H1 (cell line): ENCODE results near the gene ADAMTS1. TPM values are rescaled to one million over a fixed set of nuclear protein-coding genes. Genes with fewer than 3 reads are reported as not detected.

Experiments used
- CTCF ChIA-PET: fragments of 300-600 bp; sonication (Branson Sonifier 250); formaldehyde crosslinking; loops from one replicate; lab custom pipeline; 2021; ENCODE audit not compliant: partially characterized antibody; lab: Charles Lee
- POLR2A ChIA-PET: fragments of 300-600 bp; sonication (Branson Sonifier 250); formaldehyde crosslinking; loops from one replicate; lab custom pipeline; 2021; ENCODE audit warnings: inconsistent platforms; ENCODE audit not compliant: partially characterized antibody; lab: Charles Lee
- DNase-seq, 2 experiments: peaks; one replicate each; pipeline versions ENCODE4 v3.0.0 to v3.0.0-alpha.2; 2010 to 2022; ENCODE audit warnings: low spot score in 2 of 2, low read depth in 1 of 2, mixed read lengths in 1 of 2
- FAIRE-seq: peaks from 2 replicates; lab custom pipeline; 2011; peaks lifted over from hg19 to GRCh38; lab: Jason Lieb, UNC
- H2AFZ ChIP-seq: 2 replicates; pipeline ENCODE4 v1.8.1; 2012; ENCODE audit warnings: low read length, inconsistent platforms
- H2AK5ac ChIP-seq: 2 replicates; pipeline ENCODE4 v1.6.1; 2013; ENCODE audit warnings: low read depth, low read length
- H2BK120ac ChIP-seq: replicated peaks from 2 replicates; pipeline ENCODE3; 2013; ENCODE audit warnings: low read depth, low read length, inconsistent platforms
- H2BK12ac ChIP-seq: 2 replicates; pipeline ENCODE4 v1.6.1; 2013; ENCODE audit warnings: low read depth, low read length
- H2BK15ac ChIP-seq: 2 replicates; pipeline ENCODE4 v1.6.1; 2013; ENCODE audit warnings: low read length
- H2BK20ac ChIP-seq: 2 replicates; pipeline ENCODE4 v1.6.1; 2013; ENCODE audit warnings: low read length
- H2BK5ac ChIP-seq: 2 replicates; pipeline ENCODE4 v1.6.1; 2013; ENCODE audit warnings: low read depth, low read length
- H3K14ac ChIP-seq: 2 replicates; pipeline ENCODE4 v1.6.1; 2013; ENCODE audit warnings: inconsistent platforms; ENCODE audit not compliant: insufficient read length
- H3K18ac ChIP-seq: 2 replicates; pipeline ENCODE4 v1.6.1; 2013; ENCODE audit warnings: low read length; ENCODE audit errors: extremely low read depth
- H3K23ac ChIP-seq: 2 replicates; pipeline ENCODE4 v1.6.1; 2013; ENCODE audit warnings: inconsistent platforms; ENCODE audit not compliant: insufficient read length
- H3K23me2 ChIP-seq: 2 replicates; pipeline ENCODE4 v1.6.1; 2013; ENCODE audit warnings: low read depth, low read length
- H3K27ac ChIP-seq: 2 replicates; pipeline ENCODE4 v1.6.1; 2011; ENCODE audit warnings: low read depth, low read length, inconsistent platforms
- H3K27me3 ChIP-seq, 4 experiments: replicated peaks in 1 of 4; 1 replicate in 1 of 4; 2 replicates in 3 of 4; pipeline versions ENCODE4 v1.6.1 to v1.8.1; 2011 to 2013; ENCODE audit warnings: low read length in 3 of 4, mild to moderate bottlenecking in 3 of 4, inconsistent platforms in 2 of 4, mixed read lengths in 2 of 4, moderate library complexity in 1 of 4; ENCODE audit not compliant: control insufficient read depth in 3 of 4, insufficient read depth in 3 of 4; ENCODE audit errors: extremely low read depth in 1 of 4
- H3K36me3 ChIP-seq, 4 experiments: 2 replicates each; pipeline versions ENCODE4 v1.6.1 to v1.8.1; 2011 to 2013; ENCODE audit warnings: mild to moderate bottlenecking in 4 of 4, low read length in 3 of 4, moderate library complexity in 2 of 4, control low read depth in 1 of 4, inconsistent platforms in 1 of 4; ENCODE audit not compliant: insufficient read depth in 4 of 4, control insufficient read depth in 2 of 4
- H3K4ac ChIP-seq: replicated peaks from 2 replicates; pipeline ENCODE3; 2013; ENCODE audit warnings: low read length, low read depth, mixed read lengths, inconsistent platforms; ENCODE audit not compliant: insufficient read length
- H3K4me1 ChIP-seq, 4 experiments: replicated peaks in 1 of 4; 1 replicate in 1 of 4; 2 replicates in 3 of 4; pipeline versions ENCODE4 v1.6.1 to v1.8.1; 2011 to 2013; ENCODE audit warnings: low read length in 3 of 4, inconsistent platforms in 2 of 4, mixed read lengths in 1 of 4; ENCODE audit not compliant: insufficient read depth in 4 of 4, control insufficient read depth in 3 of 4
- H3K4me2 ChIP-seq, 2 experiments: 2 replicates each; pipeline versions ENCODE4 v1.6.1 to v1.8.1; 2011 to 2013; ENCODE audit warnings: low read depth in 2 of 2, low read length in 2 of 2, control low read depth in 1 of 2, inconsistent platforms in 1 of 2, mild to moderate bottlenecking in 1 of 2; ENCODE audit not compliant: insufficient read depth in 1 of 2
- H3K4me3 ChIP-seq, 4 experiments: fragments of 200-600, 300-600 bp in 1 of 4; sonication (generic), shearing (Covaris generic), sonication (Bioruptor Twin) in 1 of 4; 2 replicates each; pipeline versions ENCODE4 v1.5.1 to v1.8.1; 2011 to 2016; ENCODE audit warnings: low read length in 4 of 4, low read depth in 3 of 4, control low read depth in 2 of 4, inconsistent platforms in 2 of 4, mild to moderate bottlenecking in 2 of 4, mixed read lengths in 1 of 4, moderate library complexity in 1 of 4; ENCODE audit not compliant: insufficient read depth in 2 of 4; ENCODE audit errors: extremely low read depth in 1 of 4
- H3K56ac ChIP-seq: replicated peaks from 2 replicates; pipeline ENCODE3; 2013; ENCODE audit warnings: low read depth, mild to moderate bottlenecking, mixed read lengths, low read length, inconsistent platforms; ENCODE audit not compliant: insufficient read length
- H3K79me1 ChIP-seq: 2 replicates; pipeline ENCODE4 v1.6.1; 2013; ENCODE audit warnings: low read depth, low read length, control low read depth
- H3K79me2 ChIP-seq, 2 experiments: 2 replicates each; pipeline versions ENCODE4 v1.6.1 to v1.8.1; 2012 to 2013; ENCODE audit warnings: low read length in 2 of 2, mild to moderate bottlenecking in 2 of 2, inconsistent platforms in 1 of 2; ENCODE audit not compliant: insufficient read depth in 2 of 2, control insufficient read depth in 1 of 2
- H3K9ac ChIP-seq, 4 experiments: replicated peaks in 1 of 4; 1 replicate in 1 of 4; 2 replicates in 3 of 4; pipeline versions ENCODE4 v1.6.1 to v1.8.1; 2011 to 2013; ENCODE audit warnings: low read depth in 3 of 4, low read length in 3 of 4, control low read depth in 2 of 4, mild to moderate bottlenecking in 2 of 4, moderate library complexity in 2 of 4, inconsistent platforms in 1 of 4; ENCODE audit errors: extremely low read depth in 1 of 4
- H3K9me3 ChIP-seq, 2 experiments: 2 replicates each; pipeline versions ENCODE4 v1.6.1 to v1.8.1; 2012 to 2013; ENCODE audit warnings: mild to moderate bottlenecking in 2 of 2, moderate library complexity in 2 of 2, control low read depth in 1 of 2, inconsistent platforms in 1 of 2, low read depth in 1 of 2, low read length in 1 of 2, mixed read lengths in 1 of 2; ENCODE audit not compliant: insufficient read depth in 2 of 2
- H4K20me1 ChIP-seq, 2 experiments: replicated peaks in 1 of 2; 2 replicates each; pipeline versions ENCODE3 to v1.8.1; 2011 to 2013; ENCODE audit warnings: inconsistent platforms in 2 of 2, low read length in 2 of 2, mild to moderate bottlenecking in 1 of 2; ENCODE audit not compliant: insufficient read depth in 2 of 2, control insufficient read depth in 1 of 2
- H4K5ac ChIP-seq: 2 replicates; pipeline ENCODE4 v1.6.1; 2013; ENCODE audit warnings: low read length, low read depth, mixed read lengths, inconsistent platforms; ENCODE audit not compliant: insufficient read length
- H4K8ac ChIP-seq: 2 replicates; pipeline ENCODE4 v1.8.0; 2013; ENCODE audit warnings: mild to moderate bottlenecking, moderate library complexity, low read length, inconsistent platforms; ENCODE audit not compliant: insufficient read depth; ENCODE audit errors: extremely low read depth
- H4K91ac ChIP-seq: replicated peaks from 2 replicates; pipeline ENCODE3; 2013; ENCODE audit warnings: low read length, mixed read lengths, inconsistent platforms; ENCODE audit not compliant: insufficient read length
- CHD2 ChIP-seq: IDR thresholded peaks from 2 replicates; pipeline ENCODE4 v1.6.1; 2012; ENCODE audit warnings: low read length, improper control_type of control experiment
- CREB1 ChIP-seq: IDR thresholded peaks from 2 replicates; pipeline ENCODE4 v1.6.1; 2012; ENCODE audit warnings: inconsistent platforms
- E2F6 ChIP-seq: IDR thresholded peaks from 2 replicates; pipeline ENCODE4 v1.6.1; 2012; ENCODE audit warnings: inconsistent platforms
- JUN ChIP-seq: IDR thresholded peaks from 2 replicates; pipeline ENCODE4 v1.6.1; 2011; ENCODE audit warnings: low read depth, mild to moderate bottlenecking, improper control_type of control experiment, low read length
- KDM1A ChIP-seq: fragments of 200-600, 300-600 bp; sonication (generic); IDR thresholded peaks from 2 replicates; pipeline ENCODE4 v1.7.1; 2016; ENCODE audit warnings: mild to moderate bottlenecking, low read length, borderline replicate concordance
- POLR2AphosphoS5 ChIP-seq: IDR thresholded peaks from 2 replicates; pipeline ENCODE4 v1.6.1; 2011; ENCODE audit warnings: low read depth, low read length
- RAD21 ChIP-seq, 2 experiments: IDR thresholded peaks in 1 of 2; conservative IDR thresholded peaks in 1 of 2; 2 replicates each; pipeline ENCODE4 v1.6.1; 2011; ENCODE audit warnings: low read depth in 2 of 2, low read length in 2 of 2, improper control_type of control experiment in 1 of 2, inconsistent platforms in 1 of 2, mild to moderate bottlenecking in 1 of 2, moderate library complexity in 1 of 2
- SIN3A ChIP-seq, 2 experiments: IDR thresholded peaks in 1 of 2; conservative IDR thresholded peaks in 1 of 2; 2 replicates each; pipeline ENCODE4 v1.6.1; 2011 to 2012; ENCODE audit warnings: low read length in 2 of 2, improper control_type of control experiment in 1 of 2, low read depth in 1 of 2, mild to moderate bottlenecking in 1 of 2
- SIX5 ChIP-seq: IDR thresholded peaks from 2 replicates; pipeline ENCODE4 v1.6.1; 2011; ENCODE audit warnings: mild to moderate bottlenecking, low read depth, low read length
- TBP ChIP-seq: IDR thresholded peaks from 2 replicates; pipeline ENCODE4 v1.6.1; 2011; ENCODE audit warnings: low read depth, low read length, improper control_type of control experiment
- TCF12 ChIP-seq: IDR thresholded peaks from 2 replicates; pipeline ENCODE4 v1.6.1; 2011; ENCODE audit warnings: low read depth, mild to moderate bottlenecking, low read length
- WGBS, 2 experiments: shearing (Covaris generic) in 1 of 2; methylation state at CpG; one replicate each; pipeline versions ENCODE4 v1.1.6 to v1.1.7; 2013 to 2015; ENCODE audit warnings: low lambda C conversion rate in 2 of 2, mixed read lengths in 2 of 2, inconsistent platforms in 1 of 2, low coverage in 1 of 2, missing lambda C conversion rate in 1 of 2; ENCODE audit not compliant: insufficient replicate concordance in 2 of 2, insufficient coverage in 1 of 2, insufficient read length in 1 of 2; ENCODE audit errors: extremely low coverage in 1 of 2, missing lambda C conversion rate in 1 of 2; 5-methylcytosine and 5-hydroxymethylcytosine counted together
- polyA plus RNA-seq, 7 experiments: library from polyadenylated mRNA; depleted of rRNA in 3 of 7; stranded (reverse) in 5 of 7; unstranded in 2 of 7; fragments of >200 nt in 5 of 7; fragments of 200-250 nt in 2 of 7; gene quantifications; 1 replicate in 5 of 7; 2 replicates in 1 of 7; 4 replicates in 1 of 7; pipeline versions ENCODE4 v1.2.1 to v1.2.3, GENCODE V29; 2011 to 2013; ENCODE audit warnings: missing spikeins in 2 of 7, mixed read lengths in 2 of 7
- total RNA-seq: library from RNA; stranded (reverse); fragmentation: NEBNext Ultra II Directional; extraction: Animal tissue kit (Norgen Biotek cat#: 25700); gene quantifications from 2 replicates; pipeline ENCODE4 v1.2.1, GENCODE V29; 2021
- TF ChIP-seq, protein P1 (sequence below): IDR thresholded peaks from 2 replicates; pipeline ENCODE4 v1.6.1; 2011; ENCODE audit warnings: low read length, improper control_type of control experiment

The ADAMTS1 gene
- total and polyA plus RNA-seq, 2 of the 8 experiments (the other 6 are each of a cell fraction or from before 2014, with no cell fraction given): 10.7 to 22.4 TPM

- no peak overlapping the region for H2BK12ac ChIP-seq
- 83% methylated on average over 3 of the region's 3 CpGs; no CpG with 5 or more reads in 1 of the 2 experiments for WGBS, 2 experiments
- no peak for FAIRE-seq
- no peak overlapping the region for H2BK15ac ChIP-seq
- H3K9ac ChIP-seq: no peak overlapping the region
- no peak overlapping the region for H3K27ac ChIP-seq
- peak overlapping the region; percentile 6 for H3K4ac ChIP-seq
- no peak overlapping the region for H4K91ac ChIP-seq
- H3K4me1 ChIP-seq: no peaks in the 10 kb centered on the region
- H3K4me3 ChIP-seq: no peak overlapping the region
- H3K56ac ChIP-seq: no peak overlapping the region
- H3K79me1 ChIP-seq: no peaks in the 10 kb centered on the region
- DNase-seq: no peak
- ChIA-PET CTCF (interaction anchor here (1.6 kb wide), 1 partner anchor 14 kb away, joined by 6 read pairs; no protein-coding TSS in a partner anchor), POLR2A (no interaction called here)
- H3K79me2 ChIP-seq: no peaks in the 10 kb centered on the region
- no peak overlapping the region for H3K14ac ChIP-seq
- no peak overlapping the region for H2BK120ac ChIP-seq
- H2AK5ac ChIP-seq: no peak overlapping the region
- no peak overlapping the region for H4K5ac ChIP-seq
- no peaks in the 10 kb centered on the region for H3K36me3 ChIP-seq
- H3K4me2 ChIP-seq: no peak overlapping the region
- H2AFZ ChIP-seq: no peak overlapping the region
- no peak overlapping the region for H2BK5ac ChIP-seq
- no peaks in the 10 kb centered on the region; a peak in 1 of 4 replicates for H3K9me3 ChIP-seq
- no peaks in the 10 kb centered on the region for H3K23me2 ChIP-seq
- no peak overlapping the region for H3K23ac ChIP-seq
- no peak overlapping the region for H2BK20ac ChIP-seq
- no peaks in the 10 kb centered on the region for H3K27me3 ChIP-seq
- H4K20me1 ChIP-seq: no peaks in the 10 kb centered on the region
- no peak overlapping the region for H4K8ac ChIP-seq
- no peak for TF ChIP-seq CHD2
- no peak for TF ChIP-seq E2F6
- TF ChIP-seq RAD21 (IDR thresholded peaks at IDR 0.05 in 1 of 2, conservative IDR thresholded peaks at IDR 0.05 in 1 of 2; ENCODE audit: low read depth in 2 of 2, low read length in 2 of 2): no peak
- no peak for TF ChIP-seq CREB1
- TF ChIP-seq KDM1A: no peak
- no peak for TF ChIP-seq SIN3A (conservative IDR thresholded peaks at IDR 0.05 in 1 of 2, IDR thresholded peaks at IDR 0.05 in 1 of 2; ENCODE audit: low read depth in 1 of 2, low read length in 2 of 2)
- TF ChIP-seq POLR2AphosphoS5: no peak
- TF ChIP-seq TBP: no peak
- TF ChIP-seq JUN: no peak
- no peak for TF ChIP-seq SIX5
- no peak for TF ChIP-seq TCF12
- TF ChIP-seq, protein P1, sequence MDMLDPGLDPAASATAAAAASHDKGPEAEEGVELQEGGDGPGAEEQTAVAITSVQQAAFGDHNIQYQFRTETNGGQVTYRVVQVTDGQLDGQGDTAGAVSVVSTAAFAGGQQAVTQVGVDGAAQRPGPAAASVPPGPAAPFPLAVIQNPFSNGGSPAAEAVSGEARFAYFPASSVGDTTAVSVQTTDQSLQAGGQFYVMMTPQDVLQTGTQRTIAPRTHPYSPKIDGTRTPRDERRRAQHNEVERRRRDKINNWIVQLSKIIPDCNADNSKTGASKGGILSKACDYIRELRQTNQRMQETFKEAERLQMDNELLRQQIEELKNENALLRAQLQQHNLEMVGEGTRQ: no peak
- H3K18ac ChIP-seq: no peak overlapping the region
These were observed 25.4 kb downstream of the ADAMTS1 start for GRCh38 chr21:26819740-26820324.
